ENCODE data around the gene TEC. TPM values are rescaled to one million over a fixed set of nuclear protein-coding genes. Genes with fewer than 3 reads are reported as not detected.

Gene TEC
- polyA plus RNA-seq, 1 of the 3 experiments (the other 2 are of a cell fraction), result 0.85 TPM

DNA sequence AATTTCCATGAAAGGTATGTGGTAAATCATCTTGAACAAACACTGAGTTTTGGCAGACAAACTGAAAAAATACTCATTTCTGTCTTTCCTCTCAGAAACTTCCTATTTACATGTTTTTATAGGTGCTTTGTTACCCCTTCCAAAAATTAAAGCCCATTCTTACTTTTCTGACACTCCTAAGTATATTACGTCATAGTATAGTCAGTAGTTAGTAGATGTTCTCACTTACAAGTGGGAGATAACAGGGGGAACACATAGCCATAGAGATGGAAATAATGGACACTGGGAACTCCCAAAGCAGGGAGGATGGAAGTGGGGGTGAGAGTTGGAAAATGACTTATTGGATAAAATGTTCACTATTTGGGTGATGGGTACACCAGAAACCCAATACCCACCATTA lies 164.4 kb downstream of the TEC start:
- no peak overlapping the region for H3K4me3 ChIP-seq (ENCODE audit: low read depth in 2 of 2, low read length in 1 of 2)
- no peak overlapping the region for H3K9ac ChIP-seq
- 91% methylated on average over 1 of the region's 1 CpG for WGBS (ENCODE audit: low lambda C conversion rate)
- ChIA-PET POLR2A (no interaction called here), CTCF (interaction anchor here (1.7 kb wide), 1 partner anchor 18 kb away, joined by 4 read pairs; no protein-coding TSS in a partner anchor)
- no peaks in the 10 kb centered on the region for H3K9me2 ChIP-seq
- no peaks in the 10 kb centered on the region for H4K20me1 ChIP-seq (ENCODE audit: insufficient read depth)
- H3K27me3 ChIP-seq (ENCODE audit: insufficient read depth), result no peaks in the 10 kb centered on the region
- no peaks in the 10 kb centered on the region for H3K36me3 ChIP-seq (replicated peaks in 1 of 2; ENCODE audit: control insufficient read depth in 1 of 2, insufficient read depth in 2 of 2, low read length in 1 of 2)
- peaks cover 0 to 15% of the 10 kb centered on the region in 2 experiments; a peak in 2 of 4 replicates for H3K4me1 ChIP-seq (ENCODE audit: control insufficient read depth in 1 of 2, insufficient read depth in 2 of 2, low read depth in 1 of 2, low read length in 1 of 2)
- H3K4me2 ChIP-seq, result no peak overlapping the region
- no peak overlapping the region for H2AFZ ChIP-seq (ENCODE audit: low read depth)
- no peaks in the 10 kb centered on the region for H3K9me3 ChIP-seq
- no peak overlapping the region for H3K27ac ChIP-seq (ENCODE audit: low read depth in 2 of 2, low read length in 1 of 2)
- H3F3A ChIP-seq (replicated peaks; ENCODE audit: insufficient read depth), result peaks cover 12% of the 10 kb centered on the region
- DNase-seq, result no peak
- no peaks in the 10 kb centered on the region for H3K79me2 ChIP-seq (ENCODE audit: insufficient read depth)
- no peak for TF ChIP-seq RAD21 (IDR thresholded peaks at IDR 0.05; ENCODE audit: low read length)
- TF ChIP-seq TAF1 (IDR thresholded peaks at IDR 0.05; ENCODE audit: borderline replicate concordance, low read depth, low read length), result no peak
- no peak for TF ChIP-seq REST (IDR thresholded peaks at IDR 0.05; ENCODE audit: low read depth, low read length)
- no peak for TF ChIP-seq SIN3A (IDR thresholded peaks at IDR 0.05; ENCODE audit: borderline replicate concordance, low read depth, low read length)
- no peak for TF ChIP-seq ZBTB33 (IDR thresholded peaks at IDR 0.05; ENCODE audit: borderline replicate concordance, low read depth)
- no peak for TF ChIP-seq MAX (IDR thresholded peaks at IDR 0.05; ENCODE audit: low read depth)
- no peak for TF ChIP-seq CHD2 (IDR thresholded peaks at IDR 0.05; ENCODE audit: low read length, partially characterized antibody)
- no peak for TF ChIP-seq PBX3 (IDR thresholded peaks at IDR 0.05)
- no peak for TF ChIP-seq GATA2 (CRISPR knock-in tag; IDR thresholded peaks at IDR 0.05)
- TF ChIP-seq RFX5 (IDR thresholded peaks at IDR 0.05; ENCODE audit: low read length), result no peak
- TF ChIP-seq, protein P1, sequence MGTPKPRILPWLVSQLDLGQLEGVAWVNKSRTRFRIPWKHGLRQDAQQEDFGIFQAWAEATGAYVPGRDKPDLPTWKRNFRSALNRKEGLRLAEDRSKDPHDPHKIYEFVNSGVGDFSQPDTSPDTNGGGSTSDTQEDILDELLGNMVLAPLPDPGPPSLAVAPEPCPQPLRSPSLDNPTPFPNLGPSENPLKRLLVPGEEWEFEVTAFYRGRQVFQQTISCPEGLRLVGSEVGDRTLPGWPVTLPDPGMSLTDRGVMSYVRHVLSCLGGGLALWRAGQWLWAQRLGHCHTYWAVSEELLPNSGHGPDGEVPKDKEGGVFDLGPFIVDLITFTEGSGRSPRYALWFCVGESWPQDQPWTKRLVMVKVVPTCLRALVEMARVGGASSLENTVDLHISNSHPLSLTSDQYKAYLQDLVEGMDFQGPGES (IDR thresholded peaks at IDR 0.05; ENCODE audit: low read depth, low read length), result no peak
- no peak for TF ChIP-seq TEAD4 (IDR thresholded peaks at IDR 0.05; ENCODE audit: borderline replicate concordance, insufficient read depth)
- no peak for TF ChIP-seq FOXJ3 (CRISPR knock-in tag; IDR thresholded peaks at IDR 0.05)
- TF ChIP-seq MEF2A (IDR thresholded peaks at IDR 0.05; ENCODE audit: borderline replicate concordance, low read depth), result no peak
- TF ChIP-seq NFIC (IDR thresholded peaks at IDR 0.05; ENCODE audit: borderline replicate concordance), result no peak
- no peak for TF ChIP-seq RCOR1 (IDR thresholded peaks at IDR 0.05; ENCODE audit: low read length)
- TF ChIP-seq FOSL2 (IDR thresholded peaks at IDR 0.05; ENCODE audit: borderline replicate concordance, low read depth), result no peak
- TF ChIP-seq SMC3 (IDR thresholded peaks at IDR 0.05; ENCODE audit: low read depth, low read length), result no peak
- TF ChIP-seq EZH2phosphoT487 (IDR thresholded peaks at IDR 0.05; ENCODE audit: borderline replicate concordance, low read depth), result no peak
- TF ChIP-seq NRF1 (IDR thresholded peaks at IDR 0.05; ENCODE audit: low read depth, low read length), result no peak

Data from SK-N-SH (cell line).